GM12865 (cell line): ENCODE results near the gene XPNPEP1.

Experiments used
- DNase-seq: peaks from one replicate; pipeline ENCODE4 v3.0.0; 2010; ENCODE audit warnings: low read depth
- H3K4me3 ChIP-seq: 2 replicates; pipeline ENCODE4 v1.5.1; 2011; ENCODE audit warnings: mild to moderate bottlenecking, low read depth, low read length, control low read depth
- TF ChIP-seq, protein P1 (sequence below): IDR thresholded peaks from 2 replicates; pipeline ENCODE4 v1.5.1; 2011; ENCODE audit warnings: low read length, control low read depth, low read depth, inconsistent platforms; ENCODE audit not compliant: insufficient read depth; ENCODE audit errors: missing control alignments

Gene XPNPEP1

DNA sequence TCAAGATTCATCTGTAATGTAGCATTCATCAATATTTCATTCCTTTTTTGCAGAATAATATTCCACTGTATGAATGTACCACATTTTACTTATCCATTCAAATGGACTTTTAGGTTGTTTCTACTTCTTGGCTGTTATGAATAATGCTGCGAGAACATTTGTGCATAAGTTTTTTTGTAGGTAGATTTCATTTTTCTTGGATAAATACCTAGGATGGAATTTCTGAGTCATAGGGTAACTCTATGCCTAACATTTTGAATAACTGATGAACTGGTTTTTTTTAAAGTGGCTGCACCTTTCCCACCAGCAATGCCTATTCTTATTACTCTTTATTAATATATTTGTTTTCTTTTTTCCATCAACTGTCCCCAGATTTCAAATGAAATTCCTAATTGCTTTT is 9.1 kb upstream of the XPNPEP1 start:
- no peak for DNase-seq
- H3K4me3 ChIP-seq = no peak overlapping the region
- TF ChIP-seq, protein P1, sequence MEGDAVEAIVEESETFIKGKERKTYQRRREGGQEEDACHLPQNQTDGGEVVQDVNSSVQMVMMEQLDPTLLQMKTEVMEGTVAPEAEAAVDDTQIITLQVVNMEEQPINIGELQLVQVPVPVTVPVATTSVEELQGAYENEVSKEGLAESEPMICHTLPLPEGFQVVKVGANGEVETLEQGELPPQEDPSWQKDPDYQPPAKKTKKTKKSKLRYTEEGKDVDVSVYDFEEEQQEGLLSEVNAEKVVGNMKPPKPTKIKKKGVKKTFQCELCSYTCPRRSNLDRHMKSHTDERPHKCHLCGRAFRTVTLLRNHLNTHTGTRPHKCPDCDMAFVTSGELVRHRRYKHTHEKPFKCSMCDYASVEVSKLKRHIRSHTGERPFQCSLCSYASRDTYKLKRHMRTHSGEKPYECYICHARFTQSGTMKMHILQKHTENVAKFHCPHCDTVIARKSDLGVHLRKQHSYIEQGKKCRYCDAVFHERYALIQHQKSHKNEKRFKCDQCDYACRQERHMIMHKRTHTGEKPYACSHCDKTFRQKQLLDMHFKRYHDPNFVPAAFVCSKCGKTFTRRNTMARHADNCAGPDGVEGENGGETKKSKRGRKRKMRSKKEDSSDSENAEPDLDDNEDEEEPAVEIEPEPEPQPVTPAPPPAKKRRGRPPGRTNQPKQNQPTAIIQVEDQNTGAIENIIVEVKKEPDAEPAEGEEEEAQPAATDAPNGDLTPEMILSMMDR = no peak

- no peak overlapping the region for H3K4me3 ChIP-seq
- DNase-seq = no peak
- TF ChIP-seq, protein P1 = no peak
These were observed 7.9 kb upstream of the XPNPEP1 start for GRCh38 chr10:109931163-109931562.

GRCh38 chr10:109929501-109930219 is 6.3 kb upstream of the XPNPEP1 start:
- H3K4me3 ChIP-seq = no peak overlapping the region
- DNase-seq = no peak
- TF ChIP-seq, protein P1 = no peak

GRCh38 chr10:109928475-109928891 is 5.2 kb upstream of the XPNPEP1 start:
- H3K4me3 ChIP-seq = no peak overlapping the region
- no peak for DNase-seq
- TF ChIP-seq, protein P1 = no peak

GRCh38 chr10:109926825-109927224 is 3.5 kb upstream of the XPNPEP1 start:
- H3K4me3 ChIP-seq = no peak overlapping the region
- TF ChIP-seq, protein P1 = no peak
- no peak for DNase-seq

DNA sequence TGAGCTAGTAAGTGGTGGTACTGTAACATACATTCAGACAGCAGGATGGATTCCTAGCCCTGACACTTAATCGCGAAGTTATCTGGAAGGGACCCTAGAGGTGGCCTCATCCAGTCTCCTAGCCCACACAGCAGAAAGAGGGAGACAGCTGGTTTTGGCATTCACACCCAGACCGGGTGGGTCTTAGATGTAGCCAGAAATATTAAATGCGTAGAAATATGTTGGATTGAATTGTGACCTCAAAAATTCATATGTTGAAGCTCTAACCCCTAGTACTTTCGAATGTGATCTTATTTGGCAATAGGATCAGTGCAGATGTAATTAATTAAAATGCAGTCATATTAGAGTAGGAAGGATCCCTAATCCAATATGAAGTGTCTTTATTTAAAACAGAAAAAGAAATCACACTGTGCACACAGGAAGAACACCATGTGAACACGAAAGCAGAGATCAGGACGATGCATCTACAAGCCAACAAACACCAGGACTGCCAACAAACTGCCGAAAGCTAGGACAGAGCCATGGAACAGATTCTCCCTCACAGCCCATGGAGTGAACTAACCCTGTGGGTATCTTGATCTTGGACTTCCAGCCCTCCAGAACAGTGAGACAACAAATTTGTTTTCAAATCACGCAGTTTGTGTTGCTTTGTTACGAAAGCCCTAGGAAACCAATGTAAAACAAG is 2.9 kb upstream of the XPNPEP1 start:
- no peak overlapping the region for H3K4me3 ChIP-seq
- TF ChIP-seq, protein P1 = no peak
- DNase-seq = no peak

GRCh38 chr10:109924967-109925620 is 1.8 kb upstream of the XPNPEP1 start:
- no peak for DNase-seq
- no peak overlapping the region for H3K4me3 ChIP-seq
- TF ChIP-seq, protein P1 = no peak
